ENCODE measurements around the gene OR6B2. TPM values are rescaled to one million over a fixed set of nuclear protein-coding genes. Genes with fewer than 3 reads are reported as not detected.

OR6B2 gene
- total and polyA plus RNA-seq, 2 experiments from 2014 or later = not detected

- DNase-seq (ENCODE audit: low spot score) = peak; percentile 81
- H4K20me1 ChIP-seq (ENCODE audit: insufficient read depth, poor library complexity, severe bottlenecking) = no peaks in the 10 kb centered on the region
- TF ChIP-seq EZH2phosphoT487 (IDR thresholded peaks at IDR 0.05; ENCODE audit: low read depth, severe bottlenecking, unreplicated experiment) = no peak
- TF ChIP-seq, protein P1, sequence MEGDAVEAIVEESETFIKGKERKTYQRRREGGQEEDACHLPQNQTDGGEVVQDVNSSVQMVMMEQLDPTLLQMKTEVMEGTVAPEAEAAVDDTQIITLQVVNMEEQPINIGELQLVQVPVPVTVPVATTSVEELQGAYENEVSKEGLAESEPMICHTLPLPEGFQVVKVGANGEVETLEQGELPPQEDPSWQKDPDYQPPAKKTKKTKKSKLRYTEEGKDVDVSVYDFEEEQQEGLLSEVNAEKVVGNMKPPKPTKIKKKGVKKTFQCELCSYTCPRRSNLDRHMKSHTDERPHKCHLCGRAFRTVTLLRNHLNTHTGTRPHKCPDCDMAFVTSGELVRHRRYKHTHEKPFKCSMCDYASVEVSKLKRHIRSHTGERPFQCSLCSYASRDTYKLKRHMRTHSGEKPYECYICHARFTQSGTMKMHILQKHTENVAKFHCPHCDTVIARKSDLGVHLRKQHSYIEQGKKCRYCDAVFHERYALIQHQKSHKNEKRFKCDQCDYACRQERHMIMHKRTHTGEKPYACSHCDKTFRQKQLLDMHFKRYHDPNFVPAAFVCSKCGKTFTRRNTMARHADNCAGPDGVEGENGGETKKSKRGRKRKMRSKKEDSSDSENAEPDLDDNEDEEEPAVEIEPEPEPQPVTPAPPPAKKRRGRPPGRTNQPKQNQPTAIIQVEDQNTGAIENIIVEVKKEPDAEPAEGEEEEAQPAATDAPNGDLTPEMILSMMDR (IDR thresholded peaks at IDR 0.05; ENCODE audit: poor library complexity) = peak; percentile 84
- TF ChIP-seq EZH2 (IDR thresholded peaks at IDR 0.05; ENCODE audit: borderline replicate concordance) = no peak
- no peaks in the 10 kb centered on the region for H3K9me3 ChIP-seq (ENCODE audit: low read depth)
- H3K27ac ChIP-seq = no peak overlapping the region
- no peaks in the 10 kb centered on the region for H3K9me2 ChIP-seq (replicated peaks; ENCODE audit: insufficient read depth)
- WGBS (ENCODE audit: low lambda C conversion rate, missing lambda C conversion rate) = 9% methylated on average over 3 of the region's 3 CpGs
- no peak overlapping the region for H3K4me3 ChIP-seq
- no peak overlapping the region for H2AFZ ChIP-seq
- H3K4me1 ChIP-seq (ENCODE audit: insufficient read depth) = no peaks in the 10 kb centered on the region
- no peaks in the 10 kb centered on the region for H3K79me2 ChIP-seq
- no peak overlapping the region for H3K4me2 ChIP-seq
- no peaks in the 10 kb centered on the region for H3K36me3 ChIP-seq (replicated peaks; ENCODE audit: insufficient read depth, low read depth)
- H3K27me3 ChIP-seq = no peaks in the 10 kb centered on the region
Measured at GRCh38 chr2:239991689-239992314, 38.4 kb downstream of the OR6B2 start.

GRCh38 chr2:239990966-239991365 is 39.3 kb downstream of the OR6B2 start:
- Histone ChIP-seq H3K4me3 (no peak overlapping the region), H3K9me3 (ENCODE audit: low read depth) (no peaks in the 10 kb centered on the region), H3K4me2 (no peak overlapping the region), H2AFZ (no peak overlapping the region), H3K4me1 (ENCODE audit: insufficient read depth) (no peaks in the 10 kb centered on the region), H4K20me1 (ENCODE audit: insufficient read depth, poor library complexity, severe bottlenecking) (no peaks in the 10 kb centered on the region), H3K9me2 (replicated peaks; ENCODE audit: insufficient read depth) (no peaks in the 10 kb centered on the region), H3K36me3 (replicated peaks; ENCODE audit: insufficient read depth, low read depth) (no peaks in the 10 kb centered on the region), H3K27ac (no peak overlapping the region), H3K79me2 (no peaks in the 10 kb centered on the region), H3K27me3 (no peaks in the 10 kb centered on the region)
- TF ChIP-seq EZH2phosphoT487 (IDR thresholded peaks at IDR 0.05; ENCODE audit: low read depth, severe bottlenecking, unreplicated experiment) (no peak), EZH2 (IDR thresholded peaks at IDR 0.05; ENCODE audit: borderline replicate concordance) (no peak)
- TF ChIP-seq, protein P1 (IDR thresholded peaks at IDR 0.05; ENCODE audit: poor library complexity) = no peak
- DNase-seq (ENCODE audit: low spot score) = no peak
- WGBS (ENCODE audit: low lambda C conversion rate, missing lambda C conversion rate) = 88% methylated on average over 14 of the region's 14 CpGs

DNA sequence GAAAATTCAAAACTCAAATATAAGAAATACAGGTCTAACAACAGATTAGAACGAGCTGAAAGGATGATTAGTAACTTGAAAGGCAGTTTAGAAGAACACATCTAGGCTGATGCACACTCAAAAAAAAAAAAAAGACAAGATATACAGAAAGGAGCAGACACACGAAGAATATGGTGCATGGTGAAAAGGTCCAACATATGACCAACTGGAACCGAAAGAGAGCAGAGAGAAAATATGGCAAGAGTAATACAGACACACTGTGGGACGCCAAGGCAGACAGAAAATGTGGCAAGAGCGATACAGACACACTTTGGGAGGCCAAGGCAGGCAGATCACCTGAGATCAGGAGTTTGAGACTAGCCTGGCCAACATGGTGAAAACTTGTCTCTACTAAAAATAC is 44.9 kb downstream of the OR6B2 start:
- TF ChIP-seq, protein P1 (IDR thresholded peaks at IDR 0.05; ENCODE audit: poor library complexity) = no peak
- TF ChIP-seq EZH2 (IDR thresholded peaks at IDR 0.05; ENCODE audit: borderline replicate concordance) (no peak), EZH2phosphoT487 (IDR thresholded peaks at IDR 0.05; ENCODE audit: low read depth, severe bottlenecking, unreplicated experiment) (no peak)
- H3K4me2 ChIP-seq = no peak overlapping the region
- DNase-seq (ENCODE audit: low spot score) = no peak
- H3K27me3 ChIP-seq = no peaks in the 10 kb centered on the region
- 94% methylated on average over 5 of the region's 5 CpGs for WGBS (ENCODE audit: low lambda C conversion rate, missing lambda C conversion rate)
- no peak overlapping the region for H3K4me3 ChIP-seq
- no peaks in the 10 kb centered on the region for H3K9me2 ChIP-seq (replicated peaks; ENCODE audit: insufficient read depth)
- H4K20me1 ChIP-seq (ENCODE audit: insufficient read depth, poor library complexity, severe bottlenecking) = no peaks in the 10 kb centered on the region
- no peaks in the 10 kb centered on the region for H3K79me2 ChIP-seq
- peaks cover 7% of the 10 kb centered on the region for H3K9me3 ChIP-seq (ENCODE audit: low read depth)
- no peaks in the 10 kb centered on the region for H3K4me1 ChIP-seq (ENCODE audit: insufficient read depth)
- no peak overlapping the region for H3K27ac ChIP-seq
- peaks cover 6% of the 10 kb centered on the region for H3K36me3 ChIP-seq (replicated peaks; ENCODE audit: insufficient read depth, low read depth)
- H2AFZ ChIP-seq = no peak overlapping the region
